Measurements from ENCODE around the gene ZBTB45.
"Not testable (repeated sequence)": the region's sequence is repeated elsewhere in the genome, so short reads cannot be mapped to it uniquely, and the experiment has no call there.

The ZBTB45 gene

GRCh38 chr19:58514564-58515022 is 5.0 kb downstream of the ZBTB45 start:
- Mint-ChIP-seq H3K36me3 (ENCODE audit: low read depth) (peaks cover 19% of the 10 kb centered on the region), H3K4me1 (ENCODE audit: low read depth) (peaks cover 18% of the 10 kb centered on the region), H3K9me3 (no peaks in the 10 kb centered on the region), H3K4me3 (peak overlapping the region; percentile 89), H3K27ac (peak overlapping the region; percentile 93), H3K27me3 (ENCODE audit: low read depth) (no peaks in the 10 kb centered on the region)
- DNase-seq (ENCODE audit: low spot score), result no peak

DNA sequence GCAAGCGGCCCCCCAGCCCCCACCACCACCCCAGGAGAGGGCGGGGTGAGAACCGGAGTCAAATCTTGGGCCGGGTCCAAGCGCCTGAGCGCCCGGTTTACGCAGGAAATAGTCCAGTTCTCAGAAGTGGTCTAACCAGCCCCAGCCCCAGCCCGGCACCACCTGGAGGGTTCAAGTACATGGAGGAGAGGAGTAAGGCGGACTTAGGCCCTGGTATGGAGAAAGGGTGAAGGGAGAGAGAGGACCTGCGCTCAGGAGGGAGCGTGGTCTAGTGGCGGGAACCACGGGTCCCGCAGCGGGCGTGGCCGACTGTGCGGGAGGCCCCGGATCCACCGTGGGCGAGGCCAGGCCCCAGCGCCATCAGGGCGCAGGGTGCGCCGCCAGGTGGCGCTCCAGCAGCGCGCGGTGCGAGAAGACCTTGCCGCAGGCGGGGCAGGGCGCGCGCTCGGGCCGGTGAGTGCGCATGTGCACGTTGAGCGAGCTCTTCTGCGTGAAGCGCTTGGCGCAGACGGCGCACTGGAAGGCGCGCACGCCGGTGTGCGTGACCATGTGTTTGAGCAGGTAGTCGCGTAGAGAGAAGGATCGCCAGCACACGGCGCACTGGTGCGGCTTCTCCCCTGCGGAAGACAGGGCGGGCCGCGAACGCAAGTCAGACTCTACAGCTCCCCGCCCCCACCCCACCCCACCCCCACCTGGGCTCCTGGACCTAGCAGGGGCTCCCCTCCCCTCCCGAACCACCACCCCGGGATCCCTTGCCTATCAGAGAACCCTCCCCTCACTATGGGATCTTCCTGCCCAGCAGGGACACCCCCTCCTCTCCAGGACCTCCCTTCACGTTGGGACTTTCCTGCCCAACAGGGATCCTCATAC is 5.7 kb downstream of the ZBTB45 start:
- Mint-ChIP-seq H3K27me3 (ENCODE audit: low read depth) (no peaks in the 10 kb centered on the region), H3K4me1 (ENCODE audit: low read depth) (peaks cover 17% of the 10 kb centered on the region), H3K36me3 (ENCODE audit: low read depth) (peaks cover 18% of the 10 kb centered on the region), H3K27ac (peak overlapping the region; percentile 93), H3K9me3 (no peaks in the 10 kb centered on the region), H3K4me3 (peak overlapping the region; percentile 89)
- peak; percentile 98 for DNase-seq (ENCODE audit: low spot score)

- Mint-ChIP-seq H3K4me3 (peak overlapping the region; percentile 68), H3K27ac (peak overlapping the region; percentile 49), H3K9me3 (no peaks in the 10 kb centered on the region), H3K36me3 (ENCODE audit: low read depth) (peaks cover 16% of the 10 kb centered on the region), H3K27me3 (ENCODE audit: low read depth) (no peaks in the 10 kb centered on the region), H3K4me1 (ENCODE audit: low read depth) (peaks cover 13% of the 10 kb centered on the region)
- DNase-seq (ENCODE audit: low spot score), result no peak
These were observed 6.4 kb downstream of the ZBTB45 start for GRCh38 chr19:58513213-58513693.

DNA sequence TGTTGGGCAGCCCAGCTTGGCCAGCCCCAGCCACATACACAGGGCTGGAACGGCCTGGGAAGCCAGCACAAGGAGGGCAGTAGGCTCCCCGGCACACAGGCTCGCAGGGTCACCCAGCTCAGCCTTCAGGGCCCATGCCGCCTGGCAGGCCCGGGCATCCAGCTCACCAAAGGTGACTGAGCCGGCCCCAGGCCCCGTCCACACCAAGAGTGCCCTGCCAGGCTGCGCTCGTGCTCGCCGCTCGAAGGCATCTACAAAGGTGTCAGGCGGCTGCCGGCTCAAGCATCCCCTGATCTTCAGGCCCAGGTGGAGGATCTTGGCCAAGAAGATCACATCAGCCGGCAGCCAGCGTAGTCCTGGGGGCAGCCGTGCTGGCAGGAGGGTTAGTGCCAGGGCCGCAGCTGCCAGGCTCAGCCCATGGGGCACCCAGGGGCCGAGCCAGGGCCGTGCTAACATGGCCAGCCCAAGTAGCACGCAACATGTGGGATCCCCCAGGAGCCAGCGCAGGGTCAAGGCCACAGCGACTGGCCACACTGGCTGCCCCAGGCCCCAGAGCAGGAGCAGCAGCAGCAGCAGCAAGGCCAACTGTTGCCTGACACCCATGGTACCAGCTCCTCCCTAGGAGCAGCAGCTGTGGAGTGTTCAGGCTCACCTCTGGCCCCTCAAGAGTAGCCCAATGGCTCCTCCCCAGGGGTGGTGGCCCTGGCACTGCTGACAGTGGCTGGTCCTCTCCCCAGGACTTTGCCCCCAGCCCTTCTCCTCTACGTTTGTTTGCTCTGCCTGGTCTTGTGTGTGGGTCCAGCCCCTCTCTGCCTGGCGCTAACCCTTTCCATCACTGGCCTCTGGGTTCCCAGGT is 8.0 kb downstream of the ZBTB45 start, which contains the start of gene SLC27A5:
Gene SLC27A5, minus strand, starts transcription at position 640 of the 856 bp plus-strand sequence. Its CDS starts 37 bp downstream, at position 603.
- Mint-ChIP-seq H3K27ac (peak within 1 kb of the TSS; percentile 45), H3K4me1 (ENCODE audit: low read depth) (peaks cover 9% of the 10 kb centered on the region), H3K36me3 (ENCODE audit: low read depth) (peaks cover 14% of the 10 kb centered on the region), H3K9me3 (peaks cover 5% of the 10 kb centered on the region), H3K27me3 (ENCODE audit: low read depth) (no peaks in the 10 kb centered on the region), H3K4me3 (no peak within 1 kb of the TSS)
- no peak for DNase-seq (ENCODE audit: low spot score)

- Mint-ChIP-seq H3K9me3 (peaks cover 8% of the 10 kb centered on the region), H3K4me1 (ENCODE audit: low read depth) (peaks cover 3% of the 10 kb centered on the region), H3K27ac (no peak overlapping the region), H3K27me3 (ENCODE audit: low read depth) (no peaks in the 10 kb centered on the region), H3K36me3 (ENCODE audit: low read depth) (peaks cover 6% of the 10 kb centered on the region), H3K4me3 (no peak overlapping the region)
- no peak for DNase-seq (ENCODE audit: low spot score)
These were observed 9.3 kb downstream of the ZBTB45 start for GRCh38 chr19:58510084-58510862.

- no peaks in the 10 kb centered on the region for H3K27me3 Mint-ChIP-seq (ENCODE audit: low read depth)
- peaks cover 3% of the 10 kb centered on the region for H3K36me3 Mint-ChIP-seq (ENCODE audit: low read depth)
- DNase-seq (ENCODE audit: low spot score), result no peak
- H3K27ac Mint-ChIP-seq, result no peak overlapping the region
- H3K4me3 Mint-ChIP-seq, result no peak overlapping the region
- H3K4me1 Mint-ChIP-seq (ENCODE audit: low read depth), result peaks cover 3% of the 10 kb centered on the region
- H3K9me3 Mint-ChIP-seq, result peaks cover 8% of the 10 kb centered on the region
These were observed 9.9 kb downstream of the ZBTB45 start for GRCh38 chr19:58509731-58510083.

GRCh38 chr19:58507602-58508223 is 11.9 kb downstream of the ZBTB45 start:
- H3K4me3 Mint-ChIP-seq; H3K27me3 Mint-ChIP-seq (ENCODE audit: low read depth); H3K9me3 Mint-ChIP-seq; DNase-seq (ENCODE audit: low spot score); H3K4me1 Mint-ChIP-seq (ENCODE audit: low read depth); H3K36me3 Mint-ChIP-seq (ENCODE audit: low read depth); H3K27ac Mint-ChIP-seq: not testable (repeated sequence)

GRCh38 chr19:58500242-58500641 is 19.4 kb downstream of the ZBTB45 start:
- Mint-ChIP-seq H3K27me3 (ENCODE audit: low read depth) (no peaks in the 10 kb centered on the region), H3K4me1 (ENCODE audit: low read depth) (peaks cover 22% of the 10 kb centered on the region), H3K36me3 (ENCODE audit: low read depth) (no peaks in the 10 kb centered on the region), H3K4me3 (peak overlapping the region; percentile 98), H3K27ac (no peak overlapping the region), H3K9me3 (no peaks in the 10 kb centered on the region)
- no peak for DNase-seq (ENCODE audit: low spot score)

DNA sequence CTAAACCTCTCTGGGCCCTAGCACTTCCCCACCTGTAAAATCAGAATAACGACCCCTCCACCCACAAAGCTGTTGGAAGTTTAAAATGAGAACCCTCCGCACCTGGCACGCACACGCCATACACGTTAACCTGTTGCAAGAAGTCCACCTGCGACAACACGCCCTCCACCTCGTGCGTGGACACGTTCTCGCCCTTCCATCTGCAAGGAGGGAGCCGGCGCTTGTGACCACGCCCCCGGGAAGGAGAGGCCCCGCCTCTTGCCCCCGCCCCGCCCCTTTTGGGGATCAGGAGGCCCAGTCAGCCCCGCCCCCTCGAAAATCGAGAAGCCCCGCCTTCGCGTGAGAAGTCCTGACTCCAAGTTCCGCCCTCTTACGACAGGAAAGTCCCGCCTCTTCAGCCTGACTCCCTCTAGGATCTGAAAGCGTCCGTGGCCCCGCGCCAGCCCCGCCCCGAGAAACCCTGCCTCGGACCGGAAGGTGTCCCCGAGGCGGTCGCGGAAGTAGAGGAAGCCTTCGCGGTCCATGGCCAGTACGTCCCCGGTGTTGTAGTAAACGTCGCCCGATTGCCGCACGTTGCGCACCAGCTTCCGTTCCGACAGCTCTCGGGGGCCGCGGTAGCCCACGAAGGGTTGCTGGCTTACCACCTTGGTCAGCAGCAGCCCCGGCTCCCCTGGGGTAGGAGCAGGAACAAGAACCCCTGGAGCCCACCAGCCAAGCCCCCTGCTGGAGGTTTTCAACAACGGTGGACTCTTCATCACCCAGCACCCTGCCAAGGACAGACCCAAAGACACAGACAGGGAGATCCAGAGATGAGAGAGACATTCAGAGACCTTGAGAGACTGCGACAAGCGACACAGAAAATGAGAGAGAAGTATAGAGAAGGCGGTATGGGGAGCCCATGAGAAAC is 20.3 kb downstream of the ZBTB45 start:
- peaks cover 22% of the 10 kb centered on the region for H3K4me1 Mint-ChIP-seq (ENCODE audit: low read depth)
- peak; percentile 98 for DNase-seq (ENCODE audit: low spot score)
- H3K27me3 Mint-ChIP-seq (ENCODE audit: low read depth), result no peaks in the 10 kb centered on the region
- H3K4me3 Mint-ChIP-seq, result peak overlapping the region; percentile 98
- H3K36me3 Mint-ChIP-seq (ENCODE audit: low read depth), result no peaks in the 10 kb centered on the region
- no peaks in the 10 kb centered on the region for H3K9me3 Mint-ChIP-seq
- peak overlapping the region; percentile 92 for H3K27ac Mint-ChIP-seq

DNA sequence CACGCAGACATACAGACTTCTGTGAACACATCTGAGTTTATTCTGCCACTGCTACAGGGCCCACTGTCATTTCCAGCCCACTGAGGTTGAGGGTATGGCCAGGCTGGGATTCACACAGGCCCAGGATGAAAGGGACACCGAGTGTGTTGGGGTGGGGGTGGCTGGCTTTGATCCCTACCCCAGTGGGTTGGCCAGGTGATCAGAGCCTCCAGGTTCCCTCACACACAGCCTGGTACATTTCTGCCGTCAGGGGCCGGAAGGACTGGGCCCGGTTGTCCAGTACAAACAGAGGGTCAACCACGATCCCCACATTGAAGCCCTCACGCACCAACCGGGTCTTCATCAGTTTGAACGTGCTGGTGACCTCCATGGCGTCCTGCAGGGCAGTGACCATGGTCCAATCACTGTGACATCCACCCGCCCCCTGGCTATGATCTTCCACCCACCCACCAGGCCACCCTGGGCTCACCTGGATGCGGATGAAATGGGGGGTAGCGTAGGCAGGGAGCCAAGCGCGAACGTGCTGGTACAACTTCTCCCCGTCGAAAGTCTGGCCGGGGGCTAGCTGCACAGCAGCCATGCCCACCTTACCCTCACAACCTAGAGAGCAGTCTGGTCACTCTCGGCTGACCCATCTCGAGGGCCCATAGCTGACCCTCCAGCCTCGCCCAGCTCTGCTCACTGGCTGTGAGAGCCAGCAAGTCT is 21.1 kb downstream of the ZBTB45 start:
- H3K9me3 Mint-ChIP-seq, result no peaks in the 10 kb centered on the region
- H3K4me1 Mint-ChIP-seq (ENCODE audit: low read depth), result peaks cover 22% of the 10 kb centered on the region
- no peaks in the 10 kb centered on the region for H3K27me3 Mint-ChIP-seq (ENCODE audit: low read depth)
- peak overlapping the region; percentile 92 for H3K27ac Mint-ChIP-seq
- DNase-seq (ENCODE audit: low spot score), result no peak
- H3K4me3 Mint-ChIP-seq, result peak overlapping the region; percentile 98
- H3K36me3 Mint-ChIP-seq (ENCODE audit: low read depth), result no peaks in the 10 kb centered on the region

- H3K4me3 Mint-ChIP-seq, result peak overlapping the region; percentile 98
- DNase-seq (ENCODE audit: low spot score), result no peak
- H3K27me3 Mint-ChIP-seq (ENCODE audit: low read depth), result no peaks in the 10 kb centered on the region
- no peaks in the 10 kb centered on the region for H3K36me3 Mint-ChIP-seq (ENCODE audit: low read depth)
- H3K27ac Mint-ChIP-seq, result no peak overlapping the region
- peaks cover 22% of the 10 kb centered on the region for H3K4me1 Mint-ChIP-seq (ENCODE audit: low read depth)
- H3K9me3 Mint-ChIP-seq, result no peaks in the 10 kb centered on the region
These were observed 21.9 kb downstream of the ZBTB45 start for GRCh38 chr19:58497634-58498170.

DNA sequence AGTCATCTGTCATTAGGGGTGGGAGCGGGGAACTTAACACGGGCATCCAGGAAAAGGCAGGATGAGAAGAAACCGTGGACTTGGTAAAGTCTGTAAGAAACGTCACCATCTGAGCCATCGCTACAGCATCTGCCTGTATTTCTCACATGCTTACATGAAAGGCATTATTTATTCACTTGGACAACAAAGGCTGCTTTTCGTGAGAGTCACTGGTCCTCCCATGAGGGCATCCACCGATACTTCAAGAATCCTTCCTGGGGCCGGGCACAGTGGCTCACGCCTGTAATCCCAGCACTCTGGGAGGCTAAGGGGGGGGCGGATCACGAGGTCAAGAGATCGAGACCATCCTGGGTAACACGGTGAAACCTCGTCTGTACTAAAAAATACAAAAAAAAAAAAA is 27.3 kb downstream of the ZBTB45 start:
- Mint-ChIP-seq H3K36me3 (ENCODE audit: low read depth) (no peaks in the 10 kb centered on the region), H3K4me1 (ENCODE audit: low read depth) (peaks cover 14% of the 10 kb centered on the region), H3K9me3 (no peaks in the 10 kb centered on the region), H3K4me3 (no peak overlapping the region), H3K27ac (no peak overlapping the region), H3K27me3 (ENCODE audit: low read depth) (no peaks in the 10 kb centered on the region)
- DNase-seq (ENCODE audit: low spot score), result no peak

Measured in T-helper 2 cell treated with Interferon-gamma antibody and Interleukin-4, amounts not matched to agents 5 μg/mL and 100 μg/mL, for 36 hours (primary cell).